IMR-90 (cell line): ENCODE measurements around the gene NAV2.

ENCODE experiments used
- ELK1 ChIP-seq: fragments of 150-350 bp; IDR thresholded peaks from 2 replicates; pipeline ENCODE4 v1.6.1; 2016; ENCODE audit warnings: low read depth, mild to moderate bottlenecking, low read length, moderate library complexity, borderline replicate concordance
- FOS ChIP-seq: fragments of 150-350 bp; IDR thresholded peaks from 2 replicates; pipeline ENCODE4 v1.6.1; 2016; ENCODE audit warnings: low read depth, low read length

DNA sequence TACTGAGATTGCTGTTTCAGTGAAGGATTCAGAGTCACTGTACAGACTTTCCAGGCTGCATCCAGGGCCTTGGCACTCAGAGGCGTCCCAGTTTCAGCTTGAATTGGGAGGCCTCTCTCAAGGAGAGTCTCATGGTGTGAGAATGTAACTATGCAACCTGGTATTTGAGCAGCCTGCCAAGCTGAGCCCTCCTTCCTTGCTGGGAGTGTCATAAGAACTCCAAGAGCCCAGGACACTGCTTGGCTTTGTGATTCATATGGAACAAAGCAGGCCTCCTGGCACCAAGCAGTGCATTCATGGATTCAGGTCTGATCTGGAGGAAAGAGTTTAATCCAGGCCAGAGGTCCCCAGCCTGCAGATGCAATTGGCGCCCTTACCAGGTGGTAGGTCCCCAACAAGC lies 276.0 kb downstream of the NAV2 start:
- TF ChIP-seq FOS (no peak), ELK1 (no peak)
